ENCODE measurements around the gene ESYT2. TPM values are rescaled to one million over a fixed set of nuclear protein-coding genes. Genes with fewer than 3 reads are reported as not detected.

The ESYT2 gene
- polyA plus RNA-seq, 4 donors, result 42.3 to 62.5 (median 47.9) TPM

GRCh38 chr7:158827411-158828132 is 1.7 kb downstream of the ESYT2 start:
- DNase-seq (ENCODE audit: low read depth in 4 of 4, low spot score in 2 of 4), result no peak

- DNase-seq (ENCODE audit: low read depth in 4 of 4, low spot score in 2 of 4), result no peak
Measured at GRCh38 chr7:158825628-158826289, 3.5 kb downstream of the ESYT2 start.

- no peak for DNase-seq (ENCODE audit: low read depth in 4 of 4, low spot score in 2 of 4)
Measured at GRCh38 chr7:158824028-158824427, 5.3 kb downstream of the ESYT2 start.

GRCh38 chr7:158821171-158822031 is 7.9 kb downstream of the ESYT2 start:
- no peak for DNase-seq (ENCODE audit: low read depth in 4 of 4, low spot score in 2 of 4)

- DNase-seq (ENCODE audit: low read depth in 4 of 4, low spot score in 2 of 4), result no peak
Measured at GRCh38 chr7:158820656-158821055, 8.7 kb downstream of the ESYT2 start.

GRCh38 chr7:158819571-158820203 is 9.6 kb downstream of the ESYT2 start:
- DNase-seq (ENCODE audit: low read depth in 4 of 4, low spot score in 2 of 4), result no peak

GRCh38 chr7:158818325-158819213 is 10.7 kb downstream of the ESYT2 start:
- peak in 1 of 4 donors; percentile 57 for DNase-seq (ENCODE audit: low read depth in 4 of 4, low spot score in 2 of 4)

GRCh38 chr7:158816995-158817394 is 12.3 kb downstream of the ESYT2 start:
- DNase-seq (ENCODE audit: low read depth in 4 of 4, low spot score in 2 of 4), result no peak

GRCh38 chr7:158816271-158816670 is 13.0 kb downstream of the ESYT2 start:
- DNase-seq (ENCODE audit: low read depth in 4 of 4, low spot score in 2 of 4), result no peak

- no peak for DNase-seq (ENCODE audit: low read depth in 4 of 4, low spot score in 2 of 4)
Measured at GRCh38 chr7:158815800-158816128, 13.5 kb downstream of the ESYT2 start.

- no peak for DNase-seq (ENCODE audit: low read depth in 4 of 4, low spot score in 2 of 4)
Measured at GRCh38 chr7:158815083-158815799, 14.1 kb downstream of the ESYT2 start.

GRCh38 chr7:158814637-158815036 is 14.7 kb downstream of the ESYT2 start:
- no peak for DNase-seq (ENCODE audit: low read depth in 4 of 4, low spot score in 2 of 4)

- DNase-seq (ENCODE audit: low read depth in 4 of 4, low spot score in 2 of 4), result no peak
Measured at GRCh38 chr7:158812684-158813083, 16.6 kb downstream of the ESYT2 start.

GRCh38 chr7:158811894-158812293 is 17.4 kb downstream of the ESYT2 start:
- DNase-seq (ENCODE audit: low read depth in 4 of 4, low spot score in 2 of 4), result no peak

- DNase-seq (ENCODE audit: low read depth in 4 of 4, low spot score in 2 of 4), result no peak
Measured at GRCh38 chr7:158811461-158811860, 17.8 kb downstream of the ESYT2 start.

- DNase-seq (ENCODE audit: low read depth in 4 of 4, low spot score in 2 of 4), result no peak
Measured at GRCh38 chr7:158810846-158811245, 18.5 kb downstream of the ESYT2 start.

- no peak for DNase-seq (ENCODE audit: low read depth in 4 of 4, low spot score in 2 of 4)
Measured at GRCh38 chr7:158809596-158809995, 19.7 kb downstream of the ESYT2 start.

GRCh38 chr7:158808126-158808525 is 21.2 kb downstream of the ESYT2 start:
- no peak for DNase-seq (ENCODE audit: low read depth in 4 of 4, low spot score in 2 of 4)

- DNase-seq (ENCODE audit: low read depth in 4 of 4, low spot score in 2 of 4), result no peak
Measured at GRCh38 chr7:158805937-158806336, 23.4 kb downstream of the ESYT2 start.
